OCI-LY3 (cell line): ENCODE data around the gene PID1.

Source experiments
- H2AFZ ChIP-seq: fragments of 200-600, 300-600 bp; shearing (Covaris generic); 2 replicates; pipeline ENCODE4 v1.6.0; 2014; ENCODE audit warnings: antibody characterized with exemption, low read depth, low read length
- H3K27ac ChIP-seq: fragments of 200-600, 300-600 bp; sonication (generic); 2 replicates; pipeline ENCODE4 v1.5.1; 2014; ENCODE audit warnings: mild to moderate bottlenecking, low read length, moderate library complexity, mixed read lengths
- H3K27me3 ChIP-seq: fragments of 200-600, 300-600 bp; sonication (generic); 2 replicates; pipeline ENCODE4 v1.6.1; 2014; ENCODE audit warnings: low read depth, low read length, mixed read lengths
- H3K36me3 ChIP-seq: fragments of 200-600, 300-600 bp; sonication (generic); replicated peaks from 2 replicates; pipeline ENCODE3; 2014; ENCODE audit warnings: low read depth, low read length, mixed read lengths
- H3K4me1 ChIP-seq: fragments of 300-600, 200-600 bp; sonication (generic); 2 replicates; pipeline ENCODE4 v1.6.1; 2014; ENCODE audit warnings: low read length, mixed read lengths
- H3K4me2 ChIP-seq: fragments of 200-600, 300-600 bp; sonication (generic); 2 replicates; pipeline ENCODE4 v1.6.1; 2014; ENCODE audit warnings: low read length, mixed read lengths
- H3K4me3 ChIP-seq: fragments of 300-600, 200-600 bp; sonication (generic); 2 replicates; pipeline ENCODE4 v1.5.1; 2014; ENCODE audit warnings: antibody characterized with exemption, mild to moderate bottlenecking, low read length, moderate library complexity
- H3K79me2 ChIP-seq: fragments of 300-600, 200-600 bp; shearing (Covaris generic); 2 replicates; pipeline ENCODE4 v1.6.1; 2014; ENCODE audit warnings: mild to moderate bottlenecking, low read length, mixed read lengths
- H3K9ac ChIP-seq: fragments of 300-600, 200-600 bp; shearing (Covaris generic); 2 replicates; pipeline ENCODE4 v1.6.0; 2014; ENCODE audit warnings: mild to moderate bottlenecking, low read length, moderate library complexity
- H3K9me3 ChIP-seq: fragments of 200-600, 300-600 bp; shearing (Covaris generic); 2 replicates; pipeline ENCODE4 v1.6.1; 2014; ENCODE audit warnings: low read length, mixed read lengths; ENCODE audit not compliant: insufficient read depth
- H4K20me1 ChIP-seq: fragments of 200-600, 300-600 bp; sonication (generic); 2 replicates; pipeline ENCODE4 v1.6.1; 2016; ENCODE audit warnings: low read length, mixed read lengths; ENCODE audit not compliant: insufficient read depth
- EZH2phosphoT487 ChIP-seq: fragments of 200-600 bp; shearing (Covaris generic); IDR thresholded peaks from 2 replicates; pipeline ENCODE4 v1.6.1; 2018; ENCODE audit warnings: antibody characterized with exemption, mixed run types, low read depth
- TF ChIP-seq, protein P1 (sequence below): fragments of 200-600, 300-600 bp; sonication (generic); IDR thresholded peaks from 2 replicates; pipeline ENCODE4 v1.5.1; 2014; ENCODE audit warnings: antibody characterized with exemption, low read length, low read depth

PID1 gene

GRCh38 chr2:228987441-228988155, 283.5 kb downstream of the PID1 start:
- Histone ChIP-seq H3K4me2 (no peak overlapping the region), H3K4me1 (no peaks in the 10 kb centered on the region), H2AFZ (no peak overlapping the region), H3K27ac (no peak overlapping the region), H3K79me2 (no peaks in the 10 kb centered on the region), H3K36me3 (no peaks in the 10 kb centered on the region), H3K9me3 (no peaks in the 10 kb centered on the region), H3K27me3 (no peaks in the 10 kb centered on the region), H3K4me3 (no peak overlapping the region), H3K9ac (no peak overlapping the region), H4K20me1 (no peaks in the 10 kb centered on the region)
- no peak for TF ChIP-seq EZH2phosphoT487
- TF ChIP-seq, protein P1, sequence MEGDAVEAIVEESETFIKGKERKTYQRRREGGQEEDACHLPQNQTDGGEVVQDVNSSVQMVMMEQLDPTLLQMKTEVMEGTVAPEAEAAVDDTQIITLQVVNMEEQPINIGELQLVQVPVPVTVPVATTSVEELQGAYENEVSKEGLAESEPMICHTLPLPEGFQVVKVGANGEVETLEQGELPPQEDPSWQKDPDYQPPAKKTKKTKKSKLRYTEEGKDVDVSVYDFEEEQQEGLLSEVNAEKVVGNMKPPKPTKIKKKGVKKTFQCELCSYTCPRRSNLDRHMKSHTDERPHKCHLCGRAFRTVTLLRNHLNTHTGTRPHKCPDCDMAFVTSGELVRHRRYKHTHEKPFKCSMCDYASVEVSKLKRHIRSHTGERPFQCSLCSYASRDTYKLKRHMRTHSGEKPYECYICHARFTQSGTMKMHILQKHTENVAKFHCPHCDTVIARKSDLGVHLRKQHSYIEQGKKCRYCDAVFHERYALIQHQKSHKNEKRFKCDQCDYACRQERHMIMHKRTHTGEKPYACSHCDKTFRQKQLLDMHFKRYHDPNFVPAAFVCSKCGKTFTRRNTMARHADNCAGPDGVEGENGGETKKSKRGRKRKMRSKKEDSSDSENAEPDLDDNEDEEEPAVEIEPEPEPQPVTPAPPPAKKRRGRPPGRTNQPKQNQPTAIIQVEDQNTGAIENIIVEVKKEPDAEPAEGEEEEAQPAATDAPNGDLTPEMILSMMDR: no peak

DNA sequence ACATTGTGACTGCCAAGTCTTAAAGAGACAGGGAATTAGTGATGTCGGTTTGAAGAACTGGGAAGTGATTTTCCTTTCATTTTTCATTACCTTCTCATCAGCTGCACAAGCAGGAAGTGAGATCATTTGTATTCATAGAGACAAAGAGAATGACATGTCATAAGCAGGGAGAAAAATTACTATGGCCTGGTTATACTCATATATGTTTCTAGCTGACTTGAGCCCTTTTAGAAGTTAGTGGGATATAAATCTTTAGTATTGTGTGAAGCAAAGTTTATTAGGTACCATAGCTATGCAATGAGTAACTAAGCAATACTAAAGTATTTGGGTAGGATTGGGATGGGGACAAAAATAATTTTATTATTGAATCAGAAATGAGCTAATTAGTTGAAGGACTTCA, 284.1 kb downstream of the PID1 start:
- H3K4me2 ChIP-seq: no peak overlapping the region
- H3K4me1 ChIP-seq: no peaks in the 10 kb centered on the region
- TF ChIP-seq, protein P1: no peak
- TF ChIP-seq EZH2phosphoT487: no peak
- no peaks in the 10 kb centered on the region for H3K27me3 ChIP-seq
- H3K9me3 ChIP-seq: no peaks in the 10 kb centered on the region
- no peak overlapping the region for H3K4me3 ChIP-seq
- no peak overlapping the region for H3K9ac ChIP-seq
- no peaks in the 10 kb centered on the region for H3K36me3 ChIP-seq
- H4K20me1 ChIP-seq: no peaks in the 10 kb centered on the region
- no peak overlapping the region for H3K27ac ChIP-seq
- no peaks in the 10 kb centered on the region for H3K79me2 ChIP-seq
- no peak overlapping the region for H2AFZ ChIP-seq

- no peak for TF ChIP-seq EZH2phosphoT487
- TF ChIP-seq, protein P1: no peak
- no peak overlapping the region for H3K4me2 ChIP-seq
- no peaks in the 10 kb centered on the region for H4K20me1 ChIP-seq
- H3K79me2 ChIP-seq: no peaks in the 10 kb centered on the region
- no peak overlapping the region for H2AFZ ChIP-seq
- H3K4me3 ChIP-seq: no peak overlapping the region
- H3K9ac ChIP-seq: no peak overlapping the region
- H3K27ac ChIP-seq: no peak overlapping the region
- no peaks in the 10 kb centered on the region for H3K36me3 ChIP-seq
- H3K4me1 ChIP-seq: no peaks in the 10 kb centered on the region
- no peaks in the 10 kb centered on the region for H3K9me3 ChIP-seq
- H3K27me3 ChIP-seq: no peaks in the 10 kb centered on the region
These were observed 287.4 kb downstream of the PID1 start for GRCh38 chr2:228983700-228984099.

- Histone ChIP-seq H3K9me3 (no peaks in the 10 kb centered on the region), H3K79me2 (no peaks in the 10 kb centered on the region), H3K4me1 (no peaks in the 10 kb centered on the region), H3K9ac (no peak overlapping the region), H3K27ac (no peak overlapping the region), H3K4me3 (no peak overlapping the region), H3K36me3 (no peaks in the 10 kb centered on the region), H3K27me3 (no peaks in the 10 kb centered on the region), H3K4me2 (no peak overlapping the region), H2AFZ (no peak overlapping the region), H4K20me1 (no peaks in the 10 kb centered on the region)
- no peak for TF ChIP-seq EZH2phosphoT487
- TF ChIP-seq, protein P1: no peak
These were observed 296.9 kb downstream of the PID1 start for GRCh38 chr2:228974169-228974568.
